RWPE1 (cell line): Measurements from ENCODE around the gene PSMG3.
A peak's percentile ranks its signal among the peaks of the same experiment; 100 is the strongest.
"Not testable (repeated sequence)": the region's sequence is repeated elsewhere in the genome, so short reads cannot be mapped to it uniquely, and the experiment has no call there.

Experiments
- CTCF ChIA-PET: fragments of 350-600 bp; sonication (Branson Sonifier 250); formaldehyde crosslinking; extraction: SDS; loops from one replicate; lab custom pipeline; 2021; lab: Yijun Ruan, JAX
- POLR2A ChIA-PET: fragments of 400-600 bp; formaldehyde crosslinking; extraction: SDS; loops from one replicate; lab custom pipeline; 2020; ENCODE audit warnings: antibody characterized with exemption; ENCODE audit not compliant: low non-redundant PET; lab: Yijun Ruan, JAX
- DNase-seq: peaks from one replicate; pipeline ENCODE4 v3.0.0; 2012; ENCODE audit warnings: low spot score
- H3K27ac ChIP-seq: fragments of 450-650 bp; 2 replicates; pipeline ENCODE4 v1.5.1; 2017
- CTCF ChIP-seq: fragments of 450-650 bp; conservative IDR thresholded peaks from 2 replicates; pipeline ENCODE4 v1.5.1; 2017; ENCODE audit warnings: low read depth, mild to moderate bottlenecking

Gene PSMG3

GRCh38 chr7:1526271-1526754 is 43.5 kb downstream of the PSMG3 start:
- DNase-seq, result no peak
- ChIA-PET CTCF (interaction anchor here (0.9 kb wide), 1 partner anchor 33 kb away, joined by 3 read pairs; no protein-coding TSS in a partner anchor), POLR2A (no interaction called here)
- no peak overlapping the region for H3K27ac ChIP-seq
- TF ChIP-seq CTCF, result no peak

DNA sequence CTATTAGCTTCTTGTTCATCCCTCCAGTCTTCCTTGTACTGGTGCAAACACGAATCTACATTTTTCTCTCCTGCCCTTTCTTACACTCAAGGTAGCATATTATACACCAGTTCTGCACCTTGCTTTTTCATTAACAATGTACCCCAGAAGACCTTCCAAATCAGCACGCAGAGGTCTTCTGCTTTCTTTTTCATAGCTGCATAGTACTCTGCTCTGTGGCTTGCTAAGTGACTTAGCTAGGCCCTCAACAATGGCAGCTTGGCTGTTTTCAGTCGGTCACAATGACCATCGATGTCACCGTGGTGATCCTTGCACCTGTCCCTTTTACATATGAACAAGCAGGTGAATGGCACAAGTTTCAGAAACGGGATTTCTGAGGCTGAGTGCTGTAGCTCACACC is 44.4 kb downstream of the PSMG3 start:
- H3K27ac ChIP-seq, result no peak overlapping the region
- no peak for TF ChIP-seq CTCF
- ChIA-PET POLR2A (no interaction called here), CTCF (interaction anchor here (1.1 kb wide), 1 partner anchor 11 kb away, joined by 3 read pairs; no protein-coding TSS in a partner anchor)
- DNase-seq, result no peak

GRCh38 chr7:1523844-1524243 is 46.0 kb downstream of the PSMG3 start:
- no peak for TF ChIP-seq CTCF
- ChIA-PET CTCF (interaction anchor here (0.6 kb wide), 1 partner anchor 479 kb away, joined by 6 read pairs; the partner anchor contains the start of gene GPR146), POLR2A (interaction anchor here (0.6 kb wide), 1 partner anchor 290 kb away, joined by 11 read pairs; no protein-coding TSS in a partner anchor)
- no peak for DNase-seq
- H3K27ac ChIP-seq, result no peak overlapping the region

DNA sequence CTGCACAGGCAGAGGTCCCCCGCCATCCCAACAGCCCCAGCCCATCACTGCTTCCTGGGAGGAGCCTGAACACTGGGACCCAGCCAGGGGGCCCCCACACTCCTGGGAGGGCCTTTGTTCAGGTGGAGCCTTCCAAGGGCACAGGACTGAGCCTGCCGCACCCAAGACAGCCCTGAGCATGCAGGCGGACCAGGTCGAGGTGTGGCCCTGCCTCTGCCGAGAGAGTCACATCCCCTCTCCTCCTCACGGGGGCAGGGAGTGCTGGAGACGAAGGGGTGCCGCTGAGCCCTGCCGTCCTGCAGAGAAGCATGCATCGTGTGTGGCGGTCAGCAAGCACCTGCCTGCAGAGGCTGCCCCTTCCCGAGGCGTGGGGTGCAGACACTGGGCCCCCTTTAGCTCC is 46.6 kb downstream of the PSMG3 start:
- peak overlapping the region; percentile 10; the same call in 1 of the 2 replicates for H3K27ac ChIP-seq
- TF ChIP-seq CTCF, result no peak
- DNase-seq, result no peak
- POLR2A ChIA-PET, result no interaction called here
- CTCF ChIA-PET, result interaction anchor here (0.6 kb wide), 1 partner anchor 50 kb away, joined by 4 read pairs; no protein-coding TSS in a partner anchor

DNA sequence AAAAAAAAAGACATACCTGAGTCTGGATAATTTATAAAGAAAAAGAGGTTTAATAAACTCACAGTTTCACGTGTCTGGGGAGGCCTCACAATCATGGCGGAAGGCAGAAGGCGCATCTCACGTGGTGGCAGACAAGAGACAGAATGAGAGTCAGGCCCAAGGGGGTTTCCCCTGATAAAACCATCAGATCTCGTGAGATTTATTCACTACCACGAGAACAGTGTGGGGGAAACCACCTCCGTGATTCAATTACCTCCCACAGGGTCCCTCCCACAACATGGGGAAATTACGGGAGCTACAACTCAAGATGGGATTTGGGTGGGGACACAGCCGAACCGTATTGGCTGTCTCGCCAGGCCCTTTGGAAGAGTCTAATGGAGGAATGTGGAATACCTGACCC is 48.4 kb downstream of the PSMG3 start:
- TF ChIP-seq CTCF, result no peak
- CTCF ChIA-PET, result no interaction called here
- H3K27ac ChIP-seq, result no peak overlapping the region
- no peak for DNase-seq
- POLR2A ChIA-PET, result no interaction called here

GRCh38 chr7:1520539-1521234 is 49.1 kb downstream of the PSMG3 start:
- H3K27ac ChIP-seq, result no peak overlapping the region
- DNase-seq, result no peak
- TF ChIP-seq CTCF, result no peak
- ChIA-PET CTCF (no interaction called here), POLR2A (no interaction called here)

DNA sequence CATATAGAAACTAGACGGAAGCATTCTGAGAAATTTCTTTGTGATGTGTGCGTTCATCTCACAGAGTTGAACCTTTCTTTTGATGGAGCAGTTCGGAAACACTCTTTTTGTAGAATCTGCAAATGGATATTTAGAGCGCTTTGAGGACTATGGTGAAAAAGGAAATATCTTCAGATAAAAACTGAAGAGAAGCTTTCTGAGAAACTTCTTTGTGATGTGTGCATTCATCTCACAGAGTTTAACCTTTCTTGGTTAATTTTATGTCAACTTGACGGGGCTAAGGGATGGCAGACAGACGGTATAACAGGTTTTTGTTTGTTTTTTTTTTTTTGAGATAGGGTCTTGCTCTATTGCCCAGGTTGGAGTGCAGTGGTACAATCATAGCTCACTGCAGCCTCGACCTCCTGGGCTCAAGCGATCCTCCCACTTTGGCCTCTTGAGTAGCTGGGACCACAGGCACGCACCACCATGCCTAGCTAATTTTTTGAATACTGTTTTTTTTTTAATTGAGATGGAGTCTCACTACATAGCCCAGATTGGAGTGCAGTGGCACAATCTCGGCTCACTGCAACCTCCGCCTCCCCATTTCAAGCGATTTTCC is 50.4 kb downstream of the PSMG3 start:
- CTCF ChIA-PET, result interaction anchor here (0.6 kb wide), 1 partner anchor 231 kb away, joined by 6 read pairs; no protein-coding TSS in a partner anchor
- H3K27ac ChIP-seq, DNase-seq: not testable (repeated sequence)
- POLR2A ChIA-PET, result interaction anchor here (0.7 kb wide), 1 partner anchor 61 kb away, joined by 5 read pairs; no protein-coding TSS in a partner anchor
